ENCODE data around the gene RPS6KA5.

- no peak for TF ChIP-seq CTCF (IDR thresholded peaks at IDR 0.05 in 4 of 5, conservative IDR thresholded peaks at IDR 0.05 in 1 of 5)
- no peak for TF ChIP-seq POLR2A (IDR thresholded peaks at IDR 0.05)
Observed at GRCh38 chr14:91065266-91065665, 4.8 kb upstream of the RPS6KA5 start.

All from gastrocnemius medialis (tissue), 4 donors.